Liver (tissue), 3 donors: ENCODE measurements around the gene RALGPS1.

Experiments
- ATF3 ChIP-seq: IDR thresholded peaks from 2 replicates; pipeline ENCODE4 v1.6.1; 2016; ENCODE audit warnings: antibody characterized with exemption
- CTCF ChIP-seq: fragments of 150-350 bp; IDR thresholded peaks from 2 replicates; pipeline ENCODE4 v1.5.1; 2017; ENCODE audit warnings: improper control_type of control experiment, low read depth, low read length; ENCODE audit not compliant: missing input control
- FOXA1 ChIP-seq: IDR thresholded peaks from 2 replicates; pipeline ENCODE4 v1.6.1; 2016; ENCODE audit warnings: antibody characterized with exemption
- GABPA ChIP-seq, 2 donors: IDR thresholded peaks in 1 of 2; conservative IDR thresholded peaks in 1 of 2; 2 replicates each; pipeline ENCODE4 v1.6.1; 2016; ENCODE audit warnings: antibody characterized with exemption in 2 of 2, mild to moderate bottlenecking in 1 of 2, moderate library complexity in 1 of 2
- JUND ChIP-seq, 2 donors: IDR thresholded peaks; 2 replicates each; pipeline ENCODE4 v1.6.1; 2016; ENCODE audit warnings: antibody characterized with exemption in 2 of 2
- MAX ChIP-seq: IDR thresholded peaks from 2 replicates; pipeline ENCODE4 v1.6.1; 2016; ENCODE audit warnings: antibody characterized with exemption
- RAD21 ChIP-seq, 2 donors: IDR thresholded peaks; 2 replicates each; pipeline ENCODE4 v1.6.1; 2016; ENCODE audit warnings: antibody characterized with exemption in 2 of 2, mild to moderate bottlenecking in 2 of 2
- REST ChIP-seq: IDR thresholded peaks from 2 replicates; pipeline ENCODE4 v1.6.1; 2016; ENCODE audit warnings: antibody characterized with exemption, mild to moderate bottlenecking
- RXRA ChIP-seq, 2 donors: IDR thresholded peaks; 2 replicates each; pipeline ENCODE4 v1.6.1; 2017 to 2018; ENCODE audit warnings: antibody characterized with exemption in 2 of 2, mild to moderate bottlenecking in 1 of 2
- SP1 ChIP-seq: IDR thresholded peaks from 2 replicates; pipeline ENCODE4 v1.6.1; 2018; ENCODE audit warnings: antibody characterized with exemption, mild to moderate bottlenecking
- TAF1 ChIP-seq: conservative IDR thresholded peaks from 2 replicates; pipeline ENCODE4 v1.6.1; 2016; ENCODE audit warnings: antibody characterized with exemption, mild to moderate bottlenecking
- YY1 ChIP-seq: IDR thresholded peaks from 2 replicates; pipeline ENCODE4 v1.6.1; 2016; ENCODE audit warnings: antibody characterized with exemption, mild to moderate bottlenecking
- ZBTB33 ChIP-seq: IDR thresholded peaks from 2 replicates; pipeline ENCODE4 v1.6.1; 2016; ENCODE audit warnings: antibody characterized with exemption
- donor health status: healthy.
- donor health status: healthy.

- TF ChIP-seq CTCF (no peak), JUND (IDR thresholded peaks at IDR 0.05) (no peak), TAF1 (no peak), GABPA (IDR thresholded peaks at IDR 0.05 in 1 of 2, conservative IDR thresholded peaks at IDR 0.05 in 1 of 2) (no peak), RAD21 (IDR thresholded peaks at IDR 0.05) (no peak), YY1 (no peak), SP1 (no peak), RXRA (IDR thresholded peaks at IDR 0.05) (no peak), ZBTB33 (no peak), ATF3 (no peak), MAX (no peak), REST (no peak), FOXA1 (no peak)
Measured at GRCh38 chr9:127116957-127117356, 202.4 kb downstream of the RALGPS1 start.
